Activated CD4-positive, alpha-beta T cell treated with anti-CD3 and anti-CD28 coated beads for 4 hours (primary cell): ENCODE measurements around the gene EHMT1.
"Not testable (repeated sequence)": the region's sequence is repeated elsewhere in the genome, so short reads cannot be mapped to it uniquely, and the experiment has no call there.

Experiments
- DNase-seq, 2 donors: peaks; one replicate each; pipeline ENCODE4 v3.0.0-alpha.2; 2020

The EHMT1 gene

GRCh38 chr9:137764171-137764671 is 145.4 kb downstream of the EHMT1 start:
- DNase-seq, result no peak

- no peak for DNase-seq
Observed at GRCh38 chr9:137764981-137765380, 146.2 kb downstream of the EHMT1 start.

DNA sequence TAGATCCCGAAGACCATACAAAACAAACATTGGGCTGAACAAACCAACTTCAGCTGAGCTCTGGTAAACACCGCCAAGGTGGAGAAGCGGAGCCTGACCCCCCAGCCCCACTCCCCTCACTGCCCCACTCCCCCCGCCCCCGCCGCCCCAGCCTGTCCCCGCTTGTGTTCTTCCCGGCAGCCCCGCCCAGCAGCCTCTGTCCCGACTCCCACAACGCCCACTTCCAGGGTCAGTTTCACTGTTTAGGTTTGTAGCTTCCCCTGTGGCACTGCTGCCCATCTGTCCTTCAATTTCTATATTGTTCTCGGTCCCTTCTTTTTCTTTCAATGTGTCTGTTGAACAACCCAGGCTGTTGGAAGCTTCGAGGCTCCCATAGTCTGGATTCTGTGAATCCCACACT is 146.7 kb downstream of the EHMT1 start:
- DNase-seq, result no peak

- no peak for DNase-seq
Observed at GRCh38 chr9:137771580-137771979, 152.8 kb downstream of the EHMT1 start.

DNA sequence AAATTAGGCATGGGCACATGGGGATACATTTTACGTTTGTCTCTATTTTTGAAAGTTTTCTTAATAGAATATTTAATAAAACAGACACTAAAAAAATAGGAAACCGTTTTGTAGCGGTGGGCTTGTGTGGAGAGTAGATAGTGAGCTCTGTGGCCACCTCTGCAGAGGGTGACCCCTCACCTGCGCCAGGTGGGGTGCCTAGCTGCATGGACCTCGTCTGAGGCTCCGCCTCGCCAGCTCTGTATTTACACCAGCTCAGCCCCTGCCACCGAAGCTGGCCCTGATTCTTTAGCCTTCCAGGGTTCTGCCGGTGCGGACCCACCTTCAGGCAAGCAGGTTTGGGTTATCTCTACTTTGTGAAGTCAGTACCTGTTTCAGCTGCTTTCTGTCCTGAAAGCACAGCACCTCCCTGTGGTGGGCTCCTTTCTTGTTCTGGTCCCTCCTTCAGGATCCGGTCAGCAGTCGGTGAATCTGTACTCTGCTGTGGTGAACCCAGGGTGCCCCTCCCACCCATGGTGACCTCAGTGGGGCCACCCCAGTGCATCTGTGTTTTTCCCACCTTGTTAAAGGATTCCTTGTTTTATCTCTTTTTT is 153.6 kb downstream of the EHMT1 start:
- no peak for DNase-seq

GRCh38 chr9:137774775-137775386 is 156.1 kb downstream of the EHMT1 start:
- DNase-seq, result no peak

DNA sequence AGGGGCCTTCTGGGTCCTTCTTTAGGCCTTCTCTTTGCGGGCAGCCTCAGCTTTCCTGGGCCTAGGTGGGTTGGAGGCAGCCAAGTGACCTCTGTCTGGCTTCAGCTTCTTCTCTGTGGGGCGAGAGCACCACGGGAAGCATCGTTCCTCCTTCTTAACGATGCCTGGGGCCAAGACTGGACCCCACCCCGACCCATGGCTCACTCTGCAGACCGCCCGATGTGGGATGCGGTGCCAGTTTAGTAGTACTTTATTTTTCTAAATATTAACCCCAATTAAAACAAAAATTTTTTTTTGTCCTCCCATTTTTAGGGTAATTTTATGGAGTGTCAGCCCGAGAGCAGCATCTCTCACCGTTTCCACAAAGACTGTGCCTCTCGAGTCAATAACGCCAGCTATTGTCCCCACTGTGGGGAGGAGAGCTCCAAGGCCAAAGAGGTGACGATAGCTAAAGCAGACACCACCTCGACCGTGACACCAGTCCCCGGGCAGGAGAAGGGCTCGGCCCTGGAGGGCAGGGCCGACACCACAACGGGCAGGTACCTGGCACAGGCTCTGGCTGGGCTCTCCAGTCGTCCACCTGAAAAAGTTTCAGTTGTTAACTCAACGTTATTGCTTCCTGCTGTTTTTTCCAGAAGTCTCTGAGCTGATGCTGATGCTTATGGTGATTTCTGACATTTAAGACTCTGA is 157.6 kb downstream of the EHMT1 start:
- DNase-seq, result no peak

GRCh38 chr9:137777761-137778160 is 159.0 kb downstream of the EHMT1 start:
- no peak for DNase-seq

- no peak for DNase-seq
Observed at GRCh38 chr9:137778336-137778735, 159.5 kb downstream of the EHMT1 start.

DNA sequence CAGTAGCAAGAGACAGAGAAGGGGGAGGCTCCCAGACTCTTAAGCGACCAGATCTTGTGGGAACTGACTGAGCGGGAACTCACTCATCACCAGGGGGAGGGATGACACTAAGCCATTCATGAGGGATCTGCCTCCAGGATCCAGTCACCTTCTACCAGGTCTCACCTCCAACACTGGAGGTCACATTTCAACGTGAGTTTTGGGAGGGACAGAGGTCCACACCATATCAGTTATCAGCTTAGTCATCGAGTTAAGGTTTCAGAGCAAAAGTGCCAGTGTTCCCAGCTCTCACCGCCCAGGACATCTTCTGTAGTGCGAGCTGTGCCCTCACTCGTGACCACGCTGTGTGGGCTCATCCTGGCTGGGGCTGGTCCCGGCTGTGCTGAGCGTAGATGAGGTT is 160.1 kb downstream of the EHMT1 start:
- DNase-seq, result no peak

GRCh38 chr9:137780031-137780430 is 161.2 kb downstream of the EHMT1 start:
- DNase-seq, result not testable (repeated sequence)

DNA sequence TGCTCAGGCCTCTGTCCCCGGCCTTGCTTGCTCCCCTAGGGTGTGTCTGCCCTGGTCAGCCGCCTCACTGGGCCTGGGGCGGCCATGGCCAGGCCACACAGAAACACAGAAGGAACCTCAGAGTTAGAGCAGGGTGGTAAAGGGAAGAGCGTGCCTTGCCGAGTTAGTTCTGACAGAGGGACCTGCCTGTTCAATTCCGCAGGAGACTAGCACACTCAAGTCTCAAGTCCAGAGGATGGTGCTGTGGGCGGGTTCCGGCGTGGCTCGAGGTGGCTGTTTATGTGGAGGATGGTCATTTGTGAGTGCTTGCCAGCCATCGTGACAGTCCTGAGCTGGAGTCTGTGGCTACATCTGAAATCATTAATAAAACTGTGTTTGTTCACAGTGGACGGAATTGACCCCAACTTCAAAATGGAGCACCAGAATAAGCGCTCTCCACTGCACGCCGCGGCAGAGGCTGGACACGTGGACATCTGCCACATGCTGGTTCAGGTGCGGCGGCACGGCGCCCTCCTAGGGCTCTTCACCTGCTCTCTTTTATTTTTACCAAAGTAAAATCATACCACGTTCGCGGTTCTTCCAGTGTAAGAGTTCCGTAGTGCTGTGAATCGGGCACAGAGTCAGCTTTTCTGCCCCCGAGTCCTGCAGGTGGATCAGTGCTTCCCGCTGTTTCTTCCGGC is 163.2 kb downstream of the EHMT1 start:
- DNase-seq, result no peak

DNA sequence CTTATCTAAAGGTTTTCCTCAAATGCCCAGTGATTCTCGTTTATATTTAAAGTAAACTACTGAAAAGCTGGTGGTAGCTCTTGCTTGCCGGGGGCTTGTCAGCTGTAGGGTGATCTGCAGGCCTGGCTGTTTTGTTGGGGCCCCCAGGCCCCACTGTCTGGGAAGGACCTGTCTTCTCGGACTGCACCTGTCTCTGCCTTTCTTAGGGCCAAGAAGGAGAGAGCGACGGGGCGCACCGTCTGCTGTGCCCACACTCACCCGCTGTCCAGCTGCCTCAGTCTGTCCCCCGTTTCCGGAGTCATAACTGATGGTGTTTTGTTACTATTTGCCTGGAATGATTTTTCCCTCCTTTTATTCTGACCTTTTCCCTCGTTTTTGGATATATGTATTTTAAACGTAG is 164.7 kb downstream of the EHMT1 start:
- no peak for DNase-seq

- no peak for DNase-seq
Observed at GRCh38 chr9:137784046-137784445, 165.2 kb downstream of the EHMT1 start.

DNA sequence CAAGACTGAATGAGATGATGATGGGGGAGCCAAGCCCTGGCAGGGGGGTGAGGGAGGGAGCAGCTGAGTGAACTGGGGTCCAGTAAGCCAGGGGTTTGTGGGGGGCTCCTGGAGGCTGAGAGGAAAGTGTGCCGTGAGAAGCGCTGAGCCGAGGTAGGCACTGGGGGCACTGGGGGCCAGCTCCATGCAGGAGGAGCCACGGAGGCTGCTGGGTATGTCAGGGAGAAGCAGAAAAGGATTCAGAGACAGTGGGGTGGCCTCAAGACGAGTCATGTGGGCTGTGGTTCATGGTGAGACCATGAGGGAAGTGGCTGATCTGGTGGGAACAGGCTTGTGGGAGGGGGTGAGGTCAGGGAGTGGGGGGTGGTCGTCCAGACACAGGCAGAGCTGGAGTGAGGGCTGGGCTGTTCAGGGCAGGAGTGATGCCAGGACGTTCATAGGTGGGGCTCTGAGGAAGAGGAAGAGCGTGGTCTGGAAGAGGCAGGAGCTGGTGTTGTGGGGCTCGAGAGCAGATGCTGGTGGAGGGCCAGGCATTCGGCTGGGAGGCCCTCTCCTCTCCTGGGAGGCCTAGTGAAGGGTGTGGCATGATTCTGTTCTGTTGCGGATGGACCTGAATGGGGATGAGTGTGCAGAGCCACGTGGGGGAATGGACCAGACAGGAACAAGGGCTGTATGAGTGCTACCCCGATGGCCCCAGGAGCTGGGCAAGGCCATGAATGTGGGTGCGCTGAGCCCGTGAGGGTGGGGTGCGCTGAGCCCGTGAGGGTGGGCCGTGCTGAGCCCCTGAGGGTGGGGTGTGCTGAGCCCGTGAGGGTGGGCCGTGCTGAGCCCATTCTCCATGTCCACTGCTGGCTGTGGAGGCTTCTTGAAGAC is 166.1 kb downstream of the EHMT1 start:
- no peak for DNase-seq

- no peak for DNase-seq
Observed at GRCh38 chr9:137785704-137786161, 166.9 kb downstream of the EHMT1 start.

DNA sequence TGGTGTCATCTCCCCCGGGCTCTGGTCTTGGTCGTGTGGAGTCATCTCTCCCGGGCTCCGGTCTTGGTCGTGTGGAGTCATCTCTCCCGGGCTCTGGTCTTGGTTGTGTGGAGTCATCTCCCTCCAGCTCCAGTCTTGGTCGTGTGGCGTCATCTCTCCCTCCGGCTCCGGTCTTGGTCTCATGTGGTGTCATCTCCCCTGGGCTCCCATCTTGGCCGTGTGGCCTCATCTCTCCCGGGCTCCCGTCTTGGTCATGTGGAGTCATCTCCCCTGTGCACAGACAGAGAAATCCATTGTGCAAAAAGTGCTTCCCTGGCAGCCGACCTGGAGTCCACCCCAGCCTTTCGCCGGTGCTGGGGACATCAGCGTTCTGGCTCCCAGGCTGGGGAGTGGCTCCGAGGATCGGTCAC is 167.7 kb downstream of the EHMT1 start:
- no peak for DNase-seq

- no peak for DNase-seq
Observed at GRCh38 chr9:137787381-137787780, 168.6 kb downstream of the EHMT1 start.

- DNase-seq, result no peak
Observed at GRCh38 chr9:137787786-137788505, 169.1 kb downstream of the EHMT1 start.

DNA sequence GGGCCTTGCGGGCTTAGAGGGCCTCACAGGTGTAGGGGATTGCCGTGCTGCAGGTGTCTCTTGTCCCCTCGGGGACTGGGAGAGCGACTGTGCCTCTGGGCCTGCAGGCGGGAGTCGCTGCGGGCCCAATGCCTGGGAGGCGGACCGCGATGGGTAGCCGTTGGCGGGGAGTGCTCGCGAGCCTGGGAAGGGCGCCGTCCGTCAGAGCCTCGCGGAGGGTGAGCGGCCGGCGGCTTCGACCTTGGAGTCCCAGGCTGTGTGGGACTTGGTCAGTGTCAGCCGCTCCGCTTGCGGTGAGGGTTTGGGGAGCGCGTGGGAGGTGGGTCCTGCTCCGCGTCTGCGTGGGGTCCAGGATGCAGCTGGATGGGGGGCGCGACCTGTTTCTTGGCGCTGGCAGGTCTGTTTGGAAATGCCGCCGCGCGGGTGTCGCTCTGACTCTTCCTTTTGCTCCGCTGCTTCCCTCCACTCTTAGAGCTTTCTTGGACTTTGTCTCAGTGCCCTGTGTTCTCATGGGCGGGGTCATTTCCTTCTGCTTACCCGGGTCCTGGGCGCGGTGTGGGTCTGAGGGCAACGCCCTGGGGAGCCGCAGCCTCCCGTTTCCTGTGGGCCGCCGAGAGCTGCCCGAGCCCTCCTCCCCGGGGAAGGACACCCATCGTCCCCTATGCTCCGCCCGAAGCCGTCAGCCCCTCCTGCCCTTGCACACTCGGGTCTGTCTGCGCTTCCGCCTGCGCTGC is 169.9 kb downstream of the EHMT1 start:
- DNase-seq, result no peak

DNA sequence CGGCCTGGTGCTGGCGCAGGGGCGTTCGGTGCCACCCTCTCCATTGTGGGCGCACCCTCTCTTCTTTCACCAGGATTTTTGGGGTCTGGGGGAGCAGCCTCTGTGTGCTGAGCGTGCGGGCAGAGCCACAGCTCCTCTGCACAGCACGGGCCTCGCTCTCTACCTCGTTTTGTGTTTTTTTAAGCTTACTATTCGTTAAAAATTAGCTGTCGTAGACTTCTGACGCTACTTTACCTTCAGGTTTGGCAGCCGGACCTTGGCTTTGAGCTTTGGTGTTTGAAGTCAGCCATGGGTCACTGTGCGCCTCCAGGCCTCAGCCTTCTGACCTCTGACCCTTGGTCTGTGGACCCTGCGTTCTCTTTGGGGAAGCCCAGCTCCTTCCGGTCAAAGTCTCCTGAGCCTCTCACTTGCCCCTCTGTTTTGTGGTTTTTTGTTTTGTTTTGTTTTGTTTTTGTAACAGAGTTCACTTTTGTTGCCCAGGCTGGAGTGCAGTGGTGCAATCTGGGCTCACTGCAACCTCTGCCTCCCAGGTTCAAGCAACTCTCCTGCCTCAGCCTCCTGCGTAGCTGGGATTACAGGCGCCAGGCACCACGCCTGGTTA is 170.6 kb downstream of the EHMT1 start:
- DNase-seq, result no peak
